GM18502 (cell line): ENCODE data around the gene SAMD8.
A peak's percentile ranks its signal among the peaks of the same experiment; 100 is the strongest.
"Not testable (repeated sequence)": the region's sequence is repeated elsewhere in the genome, so short reads cannot be mapped to it uniquely, and the experiment has no call there.

Experiments
- ATAC-seq: cut with Tn5 transposase; IDR thresholded peaks from one replicate; pipeline ENCODE4 v1.9.1; 2021; ENCODE audit warnings: mild to moderate bottlenecking; ENCODE audit not compliant: unreplicated experiment, poor library complexity

Gene SAMD8

GRCh38 chr10:75209086-75209920 lies 97.8 kb downstream of the SAMD8 start:
- ATAC-seq = no peak

GRCh38 chr10:75209921-75210281 lies 98.4 kb downstream of the SAMD8 start:
- peak; percentile 61 for ATAC-seq

GRCh38 chr10:75210282-75211006 lies 99.0 kb downstream of the SAMD8 start, which contains the start of gene VDAC2:
Gene VDAC2, plus strand, starts transcription at chr10:75210796. Its CDS starts 363 bp downstream, at chr10:75211159.
- peak; percentile 90 for ATAC-seq

GRCh38 chr10:75211007-75211691 lies 99.7 kb downstream of the SAMD8 start:
- ATAC-seq = no peak

GRCh38 chr10:75212343-75212742 lies 100.9 kb downstream of the SAMD8 start:
- no peak for ATAC-seq

- no peak for ATAC-seq
Measured at GRCh38 chr10:75220274-75220673, 108.8 kb downstream of the SAMD8 start.

GRCh38 chr10:75221492-75221891 lies 110.0 kb downstream of the SAMD8 start:
- not testable (repeated sequence) for ATAC-seq

GRCh38 chr10:75223507-75223906 lies 112.1 kb downstream of the SAMD8 start:
- ATAC-seq = no peak

- no peak for ATAC-seq
Measured at GRCh38 chr10:75226095-75226494, 114.6 kb downstream of the SAMD8 start.

- ATAC-seq = no peak
Measured at GRCh38 chr10:75226656-75227055, 115.2 kb downstream of the SAMD8 start.

GRCh38 chr10:75228278-75228677 lies 116.8 kb downstream of the SAMD8 start:
- no peak for ATAC-seq

GRCh38 chr10:75228834-75229233 lies 117.4 kb downstream of the SAMD8 start:
- no peak for ATAC-seq

- ATAC-seq = no peak
Measured at GRCh38 chr10:75229971-75230370, 118.5 kb downstream of the SAMD8 start.

- peak; percentile 48 for ATAC-seq
Measured at GRCh38 chr10:75230600-75231038, 119.2 kb downstream of the SAMD8 start.
